ENCODE results near the gene OGFOD2. TPM values are rescaled to one million over a fixed set of nuclear protein-coding genes. Genes with fewer than 3 reads are reported as not detected.

Gene OGFOD2
- total RNA-seq, 1 experiment from 2014 or later: 17.8 TPM

- Histone ChIP-seq H3K4me3 (ENCODE audit: insufficient read depth, low read depth, low read length) (no peak overlapping the region), H3K36me3 (replicated peaks; ENCODE audit: control insufficient read depth, insufficient read depth, low read length) (peaks cover 2% of the 10 kb centered on the region), H3K27me3 (ENCODE audit: control insufficient read depth, insufficient read depth, low read length) (no peaks in the 10 kb centered on the region)
- peak; percentile 71 for DNase-seq
Observed at GRCh38 chr12:122985338-122986257, 10.6 kb downstream of the OGFOD2 start.

GRCh38 chr12:122986258-122986871 is 11.3 kb downstream of the OGFOD2 start:
- peaks cover 2% of the 10 kb centered on the region for H3K36me3 ChIP-seq (replicated peaks; ENCODE audit: control insufficient read depth, insufficient read depth, low read length)
- peak; percentile 70 for DNase-seq
- H3K27me3 ChIP-seq (ENCODE audit: control insufficient read depth, insufficient read depth, low read length): no peaks in the 10 kb centered on the region

GRCh38 chr12:122987086-122987951 is 12.3 kb downstream of the OGFOD2 start:
- Histone ChIP-seq H3K36me3 (replicated peaks; ENCODE audit: control insufficient read depth, insufficient read depth, low read length) (peaks cover under 1% of the 10 kb centered on the region), H3K27me3 (ENCODE audit: control insufficient read depth, insufficient read depth, low read length) (no peaks in the 10 kb centered on the region), H3K4me3 (ENCODE audit: insufficient read depth, low read depth, low read length) (no peak overlapping the region)
- no peak for DNase-seq

More at GRCh38 chr12:122986258-122986871, 11.3 kb downstream of the OGFOD2 start:
- no peak overlapping the region for H3K4me3 ChIP-seq (ENCODE audit: insufficient read depth, low read depth, low read length)

- no peaks in the 10 kb centered on the region for H3K27me3 ChIP-seq (ENCODE audit: control insufficient read depth, insufficient read depth, low read length)
- DNase-seq: no peak
- H3K36me3 ChIP-seq (replicated peaks; ENCODE audit: control insufficient read depth, insufficient read depth, low read length): no peaks in the 10 kb centered on the region
- H3K4me3 ChIP-seq (ENCODE audit: insufficient read depth, low read depth, low read length): no peak overlapping the region
Observed at GRCh38 chr12:122988036-122988435, 13.0 kb downstream of the OGFOD2 start.

- DNase-seq: no peak
- H3K4me3 ChIP-seq (ENCODE audit: insufficient read depth, low read depth, low read length): no peak overlapping the region
- H3K27me3 ChIP-seq (ENCODE audit: control insufficient read depth, insufficient read depth, low read length): no peaks in the 10 kb centered on the region
- H3K36me3 ChIP-seq (replicated peaks; ENCODE audit: control insufficient read depth, insufficient read depth, low read length): no peaks in the 10 kb centered on the region
Observed at GRCh38 chr12:122988612-122989212, 13.7 kb downstream of the OGFOD2 start.

- Histone ChIP-seq H3K36me3 (replicated peaks; ENCODE audit: control insufficient read depth, insufficient read depth, low read length) (no peaks in the 10 kb centered on the region), H3K27me3 (ENCODE audit: control insufficient read depth, insufficient read depth, low read length) (no peaks in the 10 kb centered on the region), H3K4me3 (ENCODE audit: insufficient read depth, low read depth, low read length) (no peak overlapping the region)
- peak; percentile 86 for DNase-seq
Observed at GRCh38 chr12:122989225-122989839, 14.3 kb downstream of the OGFOD2 start.

GRCh38 chr12:122989874-122990419 is 14.9 kb downstream of the OGFOD2 start:
- peak; percentile 67 for DNase-seq
- H3K4me3 ChIP-seq (ENCODE audit: insufficient read depth, low read depth, low read length): no peak overlapping the region
- H3K27me3 ChIP-seq (ENCODE audit: control insufficient read depth, insufficient read depth, low read length): no peaks in the 10 kb centered on the region
- no peaks in the 10 kb centered on the region for H3K36me3 ChIP-seq (replicated peaks; ENCODE audit: control insufficient read depth, insufficient read depth, low read length)

GRCh38 chr12:122990561-122990960 is 15.5 kb downstream of the OGFOD2 start:
- peak; percentile 60 for DNase-seq
- no peaks in the 10 kb centered on the region for H3K36me3 ChIP-seq (replicated peaks; ENCODE audit: control insufficient read depth, insufficient read depth, low read length)
- H3K27me3 ChIP-seq (ENCODE audit: control insufficient read depth, insufficient read depth, low read length): no peaks in the 10 kb centered on the region
- H3K4me3 ChIP-seq (ENCODE audit: insufficient read depth, low read depth, low read length): no peak overlapping the region

- H3K27me3 ChIP-seq (ENCODE audit: control insufficient read depth, insufficient read depth, low read length): no peaks in the 10 kb centered on the region
- no peak overlapping the region for H3K4me3 ChIP-seq (ENCODE audit: insufficient read depth, low read depth, low read length)
- H3K36me3 ChIP-seq (replicated peaks; ENCODE audit: control insufficient read depth, insufficient read depth, low read length): no peaks in the 10 kb centered on the region
- peak; percentile 61 for DNase-seq
Observed at GRCh38 chr12:122990961-122991622, 16.0 kb downstream of the OGFOD2 start.

GRCh38 chr12:122991623-122992275 is 16.7 kb downstream of the OGFOD2 start:
- Histone ChIP-seq H3K4me3 (ENCODE audit: insufficient read depth, low read depth, low read length) (no peak overlapping the region), H3K27me3 (ENCODE audit: control insufficient read depth, insufficient read depth, low read length) (no peaks in the 10 kb centered on the region), H3K36me3 (replicated peaks; ENCODE audit: control insufficient read depth, insufficient read depth, low read length) (no peaks in the 10 kb centered on the region)
- DNase-seq: peak; percentile 74

- Histone ChIP-seq H3K27me3 (ENCODE audit: control insufficient read depth, insufficient read depth, low read length) (no peaks in the 10 kb centered on the region), H3K4me3 (ENCODE audit: insufficient read depth, low read depth, low read length) (no peak overlapping the region), H3K36me3 (replicated peaks; ENCODE audit: control insufficient read depth, insufficient read depth, low read length) (no peaks in the 10 kb centered on the region)
- peak; percentile 79 for DNase-seq
Observed at GRCh38 chr12:122992386-122992785, 17.3 kb downstream of the OGFOD2 start.

GRCh38 chr12:122994140-122994675 is 19.2 kb downstream of the OGFOD2 start:
- H3K36me3 ChIP-seq (replicated peaks; ENCODE audit: control insufficient read depth, insufficient read depth, low read length): no peaks in the 10 kb centered on the region
- H3K4me3 ChIP-seq (ENCODE audit: insufficient read depth, low read depth, low read length): no peak overlapping the region
- no peak for DNase-seq
- H3K27me3 ChIP-seq (ENCODE audit: control insufficient read depth, insufficient read depth, low read length): no peaks in the 10 kb centered on the region

Data from H7 (cell line).